Activated naive CD8-positive, alpha-beta T cell treated with anti-CD3 and anti-CD28 coated beads for 36 hours (primary cell): ENCODE measurements around the gene SVIL. TPM values are rescaled to one million over a fixed set of nuclear protein-coding genes. Genes with fewer than 3 reads are reported as not detected.
"Not testable (repeated sequence)": the region's sequence is repeated elsewhere in the genome, so short reads cannot be mapped to it uniquely, and the experiment has no call there.

Source experiments
- DNase-seq: peaks from one replicate; pipeline ENCODE4 v3.0.0; 2021
- H3K27ac Mint-ChIP-seq: one replicate; pipeline ENCODE4 v1.8.0; 2022; ENCODE audit warnings: mild to moderate bottlenecking, moderate library complexity, mixed read lengths
- H3K27me3 Mint-ChIP-seq: one replicate; pipeline ENCODE4 v1.8.0; 2022; ENCODE audit warnings: mild to moderate bottlenecking, mixed read lengths
- H3K36me3 Mint-ChIP-seq: one replicate; pipeline ENCODE4 v1.8.0; 2021; ENCODE audit warnings: mild to moderate bottlenecking, mixed read lengths
- H3K4me1 Mint-ChIP-seq: one replicate; pipeline ENCODE4 v1.8.0; 2021; ENCODE audit warnings: mixed read lengths
- H3K4me3 Mint-ChIP-seq: one replicate; pipeline ENCODE4 v1.8.0; 2022; ENCODE audit warnings: mild to moderate bottlenecking, moderate library complexity, mixed read lengths
- H3K9me3 Mint-ChIP-seq: one replicate; pipeline ENCODE4 v1.8.0; 2022; ENCODE audit warnings: mixed read lengths
- total RNA-seq, 2 experiments: library from RNA; stranded (reverse); gene quantifications; one replicate each; pipeline ENCODE4 v1.2.3, GENCODE V29; 2021

The SVIL gene
- total RNA-seq, 2 experiments from 2014 or later, result 8.5 to 9.6 TPM

- no peak overlapping the region for H3K4me3 Mint-ChIP-seq
- H3K36me3 Mint-ChIP-seq, result peaks cover 2% of the 10 kb centered on the region
- no peak for DNase-seq
- H3K4me1 Mint-ChIP-seq, result peaks cover 5% of the 10 kb centered on the region
- no peak overlapping the region for H3K27ac Mint-ChIP-seq
- no peaks in the 10 kb centered on the region for H3K9me3 Mint-ChIP-seq
- no peaks in the 10 kb centered on the region for H3K27me3 Mint-ChIP-seq
Observed at GRCh38 chr10:29563420-29564035, 71.2 kb downstream of the SVIL start.

GRCh38 chr10:29563006-29563405 is 71.8 kb downstream of the SVIL start:
- H3K27ac Mint-ChIP-seq, H3K27me3 Mint-ChIP-seq, H3K9me3 Mint-ChIP-seq, H3K4me3 Mint-ChIP-seq, H3K36me3 Mint-ChIP-seq, H3K4me1 Mint-ChIP-seq, DNase-seq: not testable (repeated sequence)

GRCh38 chr10:29559996-29560395 is 74.8 kb downstream of the SVIL start:
- H3K36me3 Mint-ChIP-seq, result peaks cover 2% of the 10 kb centered on the region
- H3K4me3 Mint-ChIP-seq, result no peak overlapping the region
- no peaks in the 10 kb centered on the region for H3K27me3 Mint-ChIP-seq
- peaks cover 5% of the 10 kb centered on the region for H3K4me1 Mint-ChIP-seq
- DNase-seq, result no peak
- H3K27ac Mint-ChIP-seq, result no peak overlapping the region
- no peaks in the 10 kb centered on the region for H3K9me3 Mint-ChIP-seq

- Mint-ChIP-seq H3K27me3 (no peaks in the 10 kb centered on the region), H3K4me3 (no peak overlapping the region), H3K36me3 (peaks cover 4% of the 10 kb centered on the region), H3K4me1 (no peaks in the 10 kb centered on the region), H3K9me3 (no peaks in the 10 kb centered on the region), H3K27ac (no peak overlapping the region)
- no peak for DNase-seq
Observed at GRCh38 chr10:29557665-29558064, 77.1 kb downstream of the SVIL start.

- DNase-seq, result no peak
- Mint-ChIP-seq H3K27ac (no peak overlapping the region), H3K27me3 (no peaks in the 10 kb centered on the region), H3K9me3 (no peaks in the 10 kb centered on the region), H3K4me3 (no peak overlapping the region), H3K36me3 (peaks cover 6% of the 10 kb centered on the region), H3K4me1 (no peaks in the 10 kb centered on the region)
Observed at GRCh38 chr10:29555746-29556481, 78.9 kb downstream of the SVIL start.

GRCh38 chr10:29555091-29555745 is 79.6 kb downstream of the SVIL start:
- Mint-ChIP-seq H3K4me1 (no peaks in the 10 kb centered on the region), H3K4me3 (no peak overlapping the region), H3K27me3 (no peaks in the 10 kb centered on the region)

GRCh38 chr10:29554660-29555059 is 80.1 kb downstream of the SVIL start:
- no peaks in the 10 kb centered on the region for H3K27me3 Mint-ChIP-seq
- peaks cover 14% of the 10 kb centered on the region for H3K36me3 Mint-ChIP-seq
- H3K27ac Mint-ChIP-seq, result no peak overlapping the region
- no peaks in the 10 kb centered on the region for H3K9me3 Mint-ChIP-seq
- H3K4me1 Mint-ChIP-seq, result no peaks in the 10 kb centered on the region
- no peak overlapping the region for H3K4me3 Mint-ChIP-seq
- DNase-seq, result no peak

More at GRCh38 chr10:29555091-29555745, 79.6 kb downstream of the SVIL start:
- Mint-ChIP-seq H3K9me3 (no peaks in the 10 kb centered on the region), H3K27ac (no peak overlapping the region), H3K36me3 (peaks cover 12% of the 10 kb centered on the region)
- no peak for DNase-seq

GRCh38 chr10:29553544-29554250 is 81.1 kb downstream of the SVIL start:
- no peak overlapping the region for H3K27ac Mint-ChIP-seq
- H3K27me3 Mint-ChIP-seq, result no peaks in the 10 kb centered on the region
- H3K4me1 Mint-ChIP-seq, result no peaks in the 10 kb centered on the region
- peaks cover 17% of the 10 kb centered on the region for H3K36me3 Mint-ChIP-seq
- H3K4me3 Mint-ChIP-seq, result no peak overlapping the region
- DNase-seq, result no peak
- no peaks in the 10 kb centered on the region for H3K9me3 Mint-ChIP-seq

GRCh38 chr10:29553116-29553515 is 81.7 kb downstream of the SVIL start:
- H3K4me1 Mint-ChIP-seq, H3K9me3 Mint-ChIP-seq, H3K27me3 Mint-ChIP-seq, H3K27ac Mint-ChIP-seq, DNase-seq, H3K4me3 Mint-ChIP-seq: not testable (repeated sequence)
- H3K36me3 Mint-ChIP-seq, result peaks cover 21% of the 10 kb centered on the region

- H3K4me1 Mint-ChIP-seq, result peaks cover 14% of the 10 kb centered on the region
- H3K9me3 Mint-ChIP-seq, H3K27me3 Mint-ChIP-seq: not testable (repeated sequence)
Observed at GRCh38 chr10:29549493-29549892, 85.3 kb downstream of the SVIL start.

GRCh38 chr10:29546773-29547313 is 87.9 kb downstream of the SVIL start:
- H3K4me1 Mint-ChIP-seq, result peaks cover 14% of the 10 kb centered on the region
- DNase-seq, result no peak
- no peaks in the 10 kb centered on the region for H3K27me3 Mint-ChIP-seq

More at GRCh38 chr10:29549493-29549892, 85.3 kb downstream of the SVIL start:
- peaks cover 18% of the 10 kb centered on the region for H3K36me3 Mint-ChIP-seq
- DNase-seq, H3K27ac Mint-ChIP-seq, H3K4me3 Mint-ChIP-seq: not testable (repeated sequence)

GRCh38 chr10:29545122-29545521 is 89.6 kb downstream of the SVIL start:
- peaks cover 14% of the 10 kb centered on the region for H3K4me1 Mint-ChIP-seq
- H3K27me3 Mint-ChIP-seq, result no peaks in the 10 kb centered on the region
- H3K36me3 Mint-ChIP-seq, result peaks cover 9% of the 10 kb centered on the region
- no peak overlapping the region for H3K4me3 Mint-ChIP-seq
- no peak for DNase-seq
- H3K9me3 Mint-ChIP-seq, result no peaks in the 10 kb centered on the region
- H3K27ac Mint-ChIP-seq, result no peak overlapping the region

More at GRCh38 chr10:29546773-29547313, 87.9 kb downstream of the SVIL start:
- no peaks in the 10 kb centered on the region for H3K9me3 Mint-ChIP-seq
- H3K36me3 Mint-ChIP-seq, result peaks cover 17% of the 10 kb centered on the region
- H3K4me3 Mint-ChIP-seq, result no peak overlapping the region
- no peak overlapping the region for H3K27ac Mint-ChIP-seq

- Mint-ChIP-seq H3K36me3 (peaks cover 4% of the 10 kb centered on the region), H3K4me3 (no peak overlapping the region)
Observed at GRCh38 chr10:29543715-29544114, 91.1 kb downstream of the SVIL start.

GRCh38 chr10:29542723-29543122 is 92.0 kb downstream of the SVIL start:
- no peak for DNase-seq
- H3K4me3 Mint-ChIP-seq, result no peak overlapping the region
- H3K27ac Mint-ChIP-seq, result no peak overlapping the region
- H3K4me1 Mint-ChIP-seq, result peaks cover 5% of the 10 kb centered on the region
- H3K9me3 Mint-ChIP-seq, result no peaks in the 10 kb centered on the region
- H3K36me3 Mint-ChIP-seq, result no peaks in the 10 kb centered on the region
- H3K27me3 Mint-ChIP-seq, result no peaks in the 10 kb centered on the region

More at GRCh38 chr10:29543715-29544114, 91.1 kb downstream of the SVIL start:
- Mint-ChIP-seq H3K9me3 (no peaks in the 10 kb centered on the region), H3K27ac (no peak overlapping the region), H3K4me1 (peaks cover 14% of the 10 kb centered on the region), H3K27me3 (no peaks in the 10 kb centered on the region)
- no peak for DNase-seq
